Caco-2 (cell line): ENCODE measurements around the gene ILF2. TPM values are rescaled to one million over a fixed set of nuclear protein-coding genes. Genes with fewer than 3 reads are reported as not detected.
"Not testable (repeated sequence)": the region's sequence is repeated elsewhere in the genome, so short reads cannot be mapped to it uniquely, and the experiment has no call there.

Experiments used
- Bru-seq: library from RNA; stranded (reverse); fragments of 400-500 nt; gene quantifications from one replicate; lab custom pipeline; 2021; lab: Mats Ljungman, UMichigan
- BruChase-seq, 2 experiments: library from RNA; stranded (reverse); fragments of 400-500 nt; gene quantifications; one replicate each; lab custom pipeline; 2021; lab: Mats Ljungman, UMichigan
- BruUV-seq: library from RNA; stranded (reverse); fragments of 400-500 nt; replicated peaks from 2 replicates; lab custom pipeline; 2021; lab: Mats Ljungman, UMichigan
- CTCF ChIA-PET: fragments of 300-600 bp; sonication (Branson Sonifier 250); formaldehyde crosslinking; loops from one replicate; lab custom pipeline; 2022; ENCODE audit warnings: antibody characterized with exemption; lab: Charles Lee
- POLR2A ChIA-PET: fragments of 300-600 bp; sonication (Branson Sonifier 250); formaldehyde crosslinking; loops from one replicate; lab custom pipeline; 2022; ENCODE audit warnings: antibody characterized with exemption; lab: Charles Lee
- DNase-seq, 2 experiments: peaks; one replicate each; pipeline versions ENCODE4 v3.0.0 to v3.0.0-alpha.2; 2020 to 2022
- H3K27me3 ChIP-seq: replicated peaks from 2 replicates; pipeline ENCODE4 v1.6.0; 2011; ENCODE audit warnings: low read length; ENCODE audit not compliant: control insufficient read depth, insufficient read depth
- H3K36me3 ChIP-seq: 2 replicates; pipeline ENCODE4 v1.5.1; 2011; ENCODE audit warnings: low read length; ENCODE audit not compliant: control insufficient read depth, insufficient read depth
- H3K4me1 ChIP-seq: fragments of 250-450 bp; sonication (Bioruptor Pico); 2 replicates; pipeline ENCODE4 v1.5.1; 2020; ENCODE audit warnings: mild to moderate bottlenecking
- H3K4me3 ChIP-seq: 2 replicates; pipeline ENCODE4 v1.5.1; 2011; ENCODE audit warnings: low read depth, mild to moderate bottlenecking, control low read depth, low read length
- H3K9me3 ChIP-seq: fragments of 250-450 bp; sonication (Bioruptor Pico); 2 replicates; pipeline ENCODE4 v1.5.1; 2020; ENCODE audit warnings: mild to moderate bottlenecking, moderate library complexity
- H3K27ac Mint-ChIP-seq: one replicate; pipeline ENCODE4 v1.8.0; 2022; ENCODE audit warnings: mixed read lengths; ENCODE audit not compliant: unreplicated experiment
- H3K27me3 Mint-ChIP-seq: one replicate; pipeline ENCODE4 v1.8.0; 2022; ENCODE audit warnings: mixed read lengths; ENCODE audit not compliant: insufficient read depth, unreplicated experiment
- H3K36me3 Mint-ChIP-seq: one replicate; pipeline ENCODE4 v1.8.0; 2022; ENCODE audit warnings: mild to moderate bottlenecking, mixed read lengths; ENCODE audit not compliant: insufficient read depth, unreplicated experiment
- H3K4me1 Mint-ChIP-seq: one replicate; pipeline ENCODE4 v1.8.0; 2022; ENCODE audit warnings: low read depth, mixed read lengths; ENCODE audit not compliant: unreplicated experiment
- H3K4me3 Mint-ChIP-seq: one replicate; pipeline ENCODE4 v1.8.0; 2022; ENCODE audit warnings: mild to moderate bottlenecking, moderate library complexity, mixed read lengths; ENCODE audit not compliant: unreplicated experiment
- H3K9me3 Mint-ChIP-seq: one replicate; pipeline ENCODE4 v1.8.0; 2022; ENCODE audit warnings: mixed read lengths; ENCODE audit not compliant: unreplicated experiment
- CTCF ChIP-seq, 2 experiments: fragments of 200-600 bp in 1 of 2; IDR thresholded peaks; 1 replicate in 1 of 2; 2 replicates in 1 of 2; pipeline versions ENCODE4 v1.5.1 to v1.8.0; 2011 to 2022; ENCODE audit warnings: antibody characterized with exemption in 1 of 2, control low read depth in 1 of 2, inconsistent platforms in 1 of 2, low read depth in 1 of 2, low read length in 1 of 2, mild to moderate bottlenecking in 1 of 2, moderate library complexity in 1 of 2; ENCODE audit not compliant: insufficient read depth in 1 of 2, severe bottlenecking in 1 of 2, unreplicated experiment in 1 of 2
- intact Hi-C: fragments of 100-400 bp; cut with micrococcal nuclease; formaldehyde crosslinking; loops from one replicate; pipeline ENCODE4 v1.10.0; 2022; ENCODE audit not compliant: unreplicated experiment
- long read RNA-seq: library from polyadenylated mRNA; stranded (forward); transcript quantifications from one replicate; pipeline ENCODE4 v2.0.0, GENCODE V29; 2022
- total RNA-seq: library from RNA; stranded (reverse); gene quantifications from 2 replicates; pipeline ENCODE4 v1.2.3, GENCODE V29; 2022

The ILF2 gene
- total RNA-seq (287 and 289 TPM in 2 replicates), Bru-seq, nascent RNA (percentile 96 among the genes with signal in this experiment), BruChase-seq, experiment 1, labeled RNA remaining after a 2-hour chase (percentile 97 among the genes with signal in this experiment), BruChase-seq, experiment 2, labeled RNA remaining after a 6-hour chase (percentile 99 among the genes with signal in this experiment)
- long read RNA-seq, transcript ILF2-201 (14 exons, 1,659 nt), result major isoform, 926 of 996 reads
- long read RNA-seq, partial matches to known transcripts, result 24 of 996 reads
- long read RNA-seq, other reads (novel, unspliced or antisense), result 43 of 996 reads

- Histone ChIP-seq H3K4me3 (peak within 1 kb of the TSS; percentile 85), H3K4me1 (peaks cover 4% of the 10 kb centered on the region; the same call in 1 of the 2 replicates), H3K9me3 (no peaks in the 10 kb centered on the region), H3K36me3 (peaks cover 7% of the 10 kb centered on the region), H3K27me3 (no peaks in the 10 kb centered on the region)
- Mint-ChIP-seq H3K27me3 (no peaks in the 10 kb centered on the region), H3K4me3 (no peak within 1 kb of the TSS), H3K27ac (no peak within 1 kb of the TSS), H3K36me3 (peaks cover 4% of the 10 kb centered on the region), H3K4me1 (peaks cover 6% of the 10 kb centered on the region), H3K9me3 (no peaks in the 10 kb centered on the region)
- ChIA-PET POLR2A (interaction anchor here (0.8 kb wide), 1 partner anchor 37 kb away, joined by 3 read pairs; the partner anchor contains the start of gene CHTOP), CTCF (interaction anchor here (0.6 kb wide), 1 partner anchor 315 kb away, joined by 4 read pairs; the partner anchor contains the start of gene RAB13)
- DNase-seq, result peak; percentile 97 to 99
- intact Hi-C loops, result loop anchor here (1.0 to 5.0 kb wide), 5 partner anchors 12 to 160 kb away; partner anchors contain the start of gene CHTOP
- no peak for TF ChIP-seq CTCF (IDR thresholded peaks at IDR 0.05; ENCODE audit: insufficient read depth in 1 of 2, low read depth in 1 of 2, low read length in 1 of 2, severe bottlenecking in 1 of 2, unreplicated experiment in 1 of 2)
- BruUV-seq, result TSS peak; percentile 85
These were observed at the start of gene ILF2 for GRCh38 chr1:153670859-153671627. TSS of gene ILF2 (minus strand) at chr1:153670993. CDS start at chr1:153670922, 71 bp downstream.

- TF ChIP-seq CTCF (IDR thresholded peaks at IDR 0.05; ENCODE audit: insufficient read depth in 1 of 2, low read depth in 1 of 2, low read length in 1 of 2, severe bottlenecking in 1 of 2, unreplicated experiment in 1 of 2), result no peak
- H3K4me1 ChIP-seq, result no peaks in the 10 kb centered on the region
- no peak overlapping the region for H3K4me3 Mint-ChIP-seq
- H3K27me3 ChIP-seq, result no peaks in the 10 kb centered on the region
- ChIA-PET POLR2A (no interaction called here), CTCF (no interaction called here)
- no peaks in the 10 kb centered on the region for H3K9me3 Mint-ChIP-seq
- no peaks in the 10 kb centered on the region for H3K36me3 ChIP-seq
- no peaks in the 10 kb centered on the region for H3K4me1 Mint-ChIP-seq
- no peaks in the 10 kb centered on the region for H3K36me3 Mint-ChIP-seq
- intact Hi-C loops, result no loop called here
- DNase-seq, result no peak
- no TSS peak for BruUV-seq
- no peaks in the 10 kb centered on the region for H3K9me3 ChIP-seq
- no peak overlapping the region for H3K4me3 ChIP-seq
- no peaks in the 10 kb centered on the region for H3K27me3 Mint-ChIP-seq
- no peak overlapping the region for H3K27ac Mint-ChIP-seq
These were observed 46.5 kb upstream of the ILF2 start for GRCh38 chr1:153717330-153717729.

- H3K27me3 Mint-ChIP-seq, CTCF ChIA-PET, H3K4me1 ChIP-seq, H3K4me3 ChIP-seq, H3K36me3 Mint-ChIP-seq, BruUV-seq, H3K27me3 ChIP-seq, DNase-seq, H3K36me3 ChIP-seq, H3K27ac Mint-ChIP-seq, intact Hi-C loops, H3K4me3 Mint-ChIP-seq, H3K9me3 Mint-ChIP-seq, POLR2A ChIA-PET, H3K4me1 Mint-ChIP-seq, H3K9me3 ChIP-seq: not testable (repeated sequence)
These were observed 45.4 kb upstream of the ILF2 start for GRCh38 chr1:153716211-153716610.
